PC-3 (cell line): ENCODE results near the gene ARHGEF16. TPM values are rescaled to one million over a fixed set of nuclear protein-coding genes. Genes with fewer than 3 reads are reported as not detected.

Experiments used
- ATAC-seq: fragments of 200-7000 bp; cut with Tn5 transposase; 2 replicates; pipeline ENCODE4 v1.9.1; 2020; ENCODE audit warnings: mild to moderate bottlenecking, moderate library complexity
- BruUV-seq: library from RNA; stranded (reverse); fragments of 400-500 nt; replicated peaks from 2 replicates; lab custom pipeline; 2021; lab: Mats Ljungman, UMichigan
- CTCF ChIA-PET: fragments of 300-600 bp; sonication (Branson Sonifier 250); formaldehyde crosslinking; loops from one replicate; lab custom pipeline; 2022; ENCODE audit warnings: antibody characterized with exemption; lab: Charles Lee
- POLR2A ChIA-PET: fragments of 300-600 bp; sonication (Branson Sonifier 250); formaldehyde crosslinking; loops from one replicate; lab custom pipeline; 2022; ENCODE audit warnings: antibody characterized with exemption; ENCODE audit not compliant: unreplicated experiment; lab: Charles Lee
- DNase-seq: peaks from one replicate; pipeline ENCODE4 v3.0.0-alpha.2; 2015
- H2AFZ ChIP-seq: fragments of 300-600 bp; sonication (generic); 2 replicates; pipeline ENCODE4 v1.6.0; 2016; ENCODE audit warnings: antibody characterized with exemption, low read length
- H3F3A ChIP-seq: fragments of 300-600 bp; sonication (generic); one replicate; pipeline ENCODE4 v1.6.0; 2017; ENCODE audit warnings: antibody characterized with exemption, low read length, control low read depth, mild to moderate bottlenecking; ENCODE audit not compliant: unreplicated experiment
- H3K27ac ChIP-seq: fragments of 300-600 bp; sonication (generic); 2 replicates; pipeline ENCODE4 v1.5.1; 2016; ENCODE audit warnings: mild to moderate bottlenecking, low read length
- H3K27me3 ChIP-seq: fragments of 300-600 bp; sonication (generic); 2 replicates; pipeline ENCODE4 v1.6.1; 2016; ENCODE audit warnings: low read length, mixed read lengths
- H3K36me3 ChIP-seq: fragments of 300-600 bp; sonication (generic); 2 replicates; pipeline ENCODE4 v1.6.1; 2016; ENCODE audit warnings: low read depth, mixed run types, low read length, mixed read lengths
- H3K4me1 ChIP-seq: fragments of 300-600 bp; sonication (generic); 2 replicates; pipeline ENCODE4 v1.5.1; 2016; ENCODE audit warnings: low read length; ENCODE audit not compliant: insufficient read depth
- H3K4me2 ChIP-seq: fragments of 300-600 bp; sonication (generic); 2 replicates; pipeline ENCODE4 v1.6.0; 2016; ENCODE audit warnings: low read length
- H3K4me3 ChIP-seq: fragments of 300-600 bp; sonication (generic); 2 replicates; pipeline ENCODE4 v1.5.1; 2016; ENCODE audit warnings: mild to moderate bottlenecking, low read length, mixed read lengths
- H3K79me2 ChIP-seq: fragments of 300-600 bp; sonication (generic); 2 replicates; pipeline ENCODE4 v1.6.1; 2017; ENCODE audit warnings: low read length, mixed read lengths
- H3K9ac ChIP-seq: fragments of 300-600 bp; sonication (generic); 2 replicates; pipeline ENCODE4 v1.6.0; 2016; ENCODE audit warnings: mild to moderate bottlenecking, low read length
- H3K9me2 ChIP-seq: fragments of 300-600 bp; sonication (generic); replicated peaks from 2 replicates; pipeline ENCODE4 v1.6.1; 2016; ENCODE audit warnings: mixed run types, low read length, mixed read lengths
- H3K9me3 ChIP-seq: fragments of 300-600 bp; sonication (generic); 2 replicates; pipeline ENCODE4 v1.6.1; 2016; ENCODE audit warnings: low read length, mixed read lengths
- H4K20me1 ChIP-seq: fragments of 300-600 bp; sonication (generic); 2 replicates; pipeline ENCODE4 v1.6.1; 2016; ENCODE audit warnings: low read length, mixed read lengths
- EZH2 ChIP-seq: fragments of 300-600 bp; sonication (generic); IDR thresholded peaks from one replicate; pipeline ENCODE4 v1.6.1; 2017; ENCODE audit warnings: antibody characterized with exemption, mild to moderate bottlenecking, low read length; ENCODE audit not compliant: unreplicated experiment
- EZH2phosphoT487 ChIP-seq: fragments of 300-600 bp; sonication (generic); IDR thresholded peaks from 2 replicates; pipeline ENCODE4 v1.6.1; 2018; ENCODE audit warnings: mild to moderate bottlenecking, antibody characterized with exemption, low read length, borderline replicate concordance
- intact Hi-C: fragments of 100-400 bp; cut with micrococcal nuclease; formaldehyde crosslinking; loops from 2 replicates; pipeline ENCODE4 v1.9.0; 2023
- total RNA-seq: library from RNA; depleted of rRNA; stranded (reverse); fragments of >200 nt; gene quantifications from 2 replicates; pipeline ENCODE4 v1.2.3, GENCODE V29; 2014
- TF ChIP-seq, protein P1 (sequence below): fragments of 300-600 bp; sonication (generic); conservative IDR thresholded peaks from 2 replicates; pipeline ENCODE4 v1.5.1; 2017; ENCODE audit warnings: antibody characterized with exemption, low read depth, mild to moderate bottlenecking, low read length

The ARHGEF16 gene
- total RNA-seq, 1 experiment from 2014 or later = 54.3 TPM

- no peaks in the 10 kb centered on the region for H3F3A ChIP-seq
- no peak for TF ChIP-seq EZH2phosphoT487
- TF ChIP-seq, protein P1, sequence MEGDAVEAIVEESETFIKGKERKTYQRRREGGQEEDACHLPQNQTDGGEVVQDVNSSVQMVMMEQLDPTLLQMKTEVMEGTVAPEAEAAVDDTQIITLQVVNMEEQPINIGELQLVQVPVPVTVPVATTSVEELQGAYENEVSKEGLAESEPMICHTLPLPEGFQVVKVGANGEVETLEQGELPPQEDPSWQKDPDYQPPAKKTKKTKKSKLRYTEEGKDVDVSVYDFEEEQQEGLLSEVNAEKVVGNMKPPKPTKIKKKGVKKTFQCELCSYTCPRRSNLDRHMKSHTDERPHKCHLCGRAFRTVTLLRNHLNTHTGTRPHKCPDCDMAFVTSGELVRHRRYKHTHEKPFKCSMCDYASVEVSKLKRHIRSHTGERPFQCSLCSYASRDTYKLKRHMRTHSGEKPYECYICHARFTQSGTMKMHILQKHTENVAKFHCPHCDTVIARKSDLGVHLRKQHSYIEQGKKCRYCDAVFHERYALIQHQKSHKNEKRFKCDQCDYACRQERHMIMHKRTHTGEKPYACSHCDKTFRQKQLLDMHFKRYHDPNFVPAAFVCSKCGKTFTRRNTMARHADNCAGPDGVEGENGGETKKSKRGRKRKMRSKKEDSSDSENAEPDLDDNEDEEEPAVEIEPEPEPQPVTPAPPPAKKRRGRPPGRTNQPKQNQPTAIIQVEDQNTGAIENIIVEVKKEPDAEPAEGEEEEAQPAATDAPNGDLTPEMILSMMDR = no peak
- TF ChIP-seq EZH2 = no peak
- H3K27ac ChIP-seq = no peak overlapping the region
- H3K4me2 ChIP-seq = no peak overlapping the region
- peaks cover 37% of the 10 kb centered on the region for H3K4me1 ChIP-seq
- BruUV-seq = no TSS peak
- POLR2A ChIA-PET = no interaction called here
- no peaks in the 10 kb centered on the region for H4K20me1 ChIP-seq
- H3K27me3 ChIP-seq = no peaks in the 10 kb centered on the region
- no peak overlapping the region for H2AFZ ChIP-seq
- CTCF ChIA-PET = no interaction called here
- H3K9me2 ChIP-seq = no peaks in the 10 kb centered on the region
- H3K79me2 ChIP-seq = peaks cover 19% of the 10 kb centered on the region
- DNase-seq = no peak
- no peaks in the 10 kb centered on the region for H3K36me3 ChIP-seq
- H3K4me3 ChIP-seq = no peak overlapping the region
- no peaks in the 10 kb centered on the region for H3K9me3 ChIP-seq
- no peak for ATAC-seq
- H3K9ac ChIP-seq = no peak overlapping the region
- intact Hi-C loops = no loop called here
These were observed 2.8 kb downstream of the ARHGEF16 start for GRCh38 chr1:3456964-3457909.

DNA sequence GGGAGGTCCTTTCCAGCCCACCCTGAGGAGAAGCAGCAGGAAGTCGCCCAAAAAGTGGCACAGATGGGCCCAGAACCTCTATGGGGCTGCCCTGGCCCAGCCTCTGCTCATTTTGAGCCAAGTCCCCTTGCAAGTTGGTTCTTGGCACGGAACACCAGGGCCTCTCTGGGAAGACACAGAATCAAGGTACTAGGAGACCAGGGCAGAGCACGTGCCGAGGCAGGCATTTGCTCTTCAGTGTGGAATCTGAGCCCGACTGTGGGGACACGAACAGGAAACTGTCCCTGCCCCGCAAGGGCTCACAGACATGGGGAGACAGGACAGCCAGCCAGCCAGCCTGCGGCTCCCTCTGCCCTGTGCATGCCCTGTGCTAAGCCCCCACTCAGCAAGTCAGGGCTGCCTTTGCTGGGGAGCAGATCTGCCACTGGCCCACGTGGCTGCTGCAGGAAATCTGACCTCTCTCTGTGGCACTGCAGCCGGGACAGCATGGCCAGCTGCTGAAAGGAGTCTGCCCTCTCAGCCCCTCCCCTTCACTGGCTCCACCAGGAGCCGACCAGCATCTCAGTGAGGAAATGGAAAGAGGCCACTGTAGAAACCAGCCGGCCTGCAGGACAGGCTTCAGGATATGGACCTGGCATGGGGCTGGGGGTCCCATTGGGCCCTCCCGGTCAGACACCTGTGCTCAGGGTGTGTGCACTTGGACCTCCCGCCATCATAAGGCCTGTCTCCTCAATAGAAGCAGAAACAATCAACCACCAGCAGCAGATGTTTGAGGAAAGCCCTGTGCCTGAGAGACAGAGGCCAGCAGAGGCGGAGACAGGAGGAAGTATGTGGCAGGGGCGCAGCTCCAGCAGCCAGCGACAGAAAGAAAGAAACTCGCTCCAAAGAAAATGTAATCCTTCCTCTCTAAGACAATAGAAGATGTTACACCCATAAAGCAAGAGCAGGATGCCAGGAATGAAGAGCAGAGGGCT lies 3.7 kb downstream of the ARHGEF16 start:
- Histone ChIP-seq H3K4me2 (no peak overlapping the region), H2AFZ (no peak overlapping the region), H3K9me2 (no peaks in the 10 kb centered on the region), H3K9me3 (no peaks in the 10 kb centered on the region), H3K79me2 (peaks cover 19% of the 10 kb centered on the region), H3K9ac (no peak overlapping the region), H3F3A (no peaks in the 10 kb centered on the region), H3K27ac (no peak overlapping the region), H3K4me3 (no peak overlapping the region), H4K20me1 (no peaks in the 10 kb centered on the region), H3K27me3 (no peaks in the 10 kb centered on the region), H3K36me3 (no peaks in the 10 kb centered on the region), H3K4me1 (peaks cover 36% of the 10 kb centered on the region)
- ATAC-seq (no peak), DNase-seq (no peak)
- CTCF ChIA-PET = no interaction called here
- TF ChIP-seq EZH2phosphoT487 (no peak), EZH2 (no peak)
- TF ChIP-seq, protein P1 = no peak
- BruUV-seq = no TSS peak
- POLR2A ChIA-PET = no interaction called here
- intact Hi-C loops = no loop called here
